ENCODE measurements around the gene PNISR.

Gene PNISR

GRCh38 chr6:99362678-99363268 is 62.3 kb downstream of the PNISR start:
- no peaks in the 10 kb centered on the region for H4K20me1 ChIP-seq (ENCODE audit: insufficient read depth, low read length)
- no peaks in the 10 kb centered on the region for H3K9me2 ChIP-seq (ENCODE audit: low read depth, low read length)
- H3K36me3 ChIP-seq (ENCODE audit: insufficient read depth, low read length): no peaks in the 10 kb centered on the region
- H2AFZ ChIP-seq (ENCODE audit: low read length): no peak overlapping the region
- no peaks in the 10 kb centered on the region for H3K4me1 ChIP-seq (ENCODE audit: insufficient read depth, low read length, severe bottlenecking)
- H3K9me3 ChIP-seq (ENCODE audit: low read length): no peaks in the 10 kb centered on the region
- no peaks in the 10 kb centered on the region for H3F3A ChIP-seq (ENCODE audit: insufficient read depth, low read length)
- H3K27me3 ChIP-seq (ENCODE audit: insufficient read depth, low read length): no peaks in the 10 kb centered on the region
- H3K79me2 ChIP-seq (ENCODE audit: insufficient read depth, low read length): no peaks in the 10 kb centered on the region
- H3K4me2 ChIP-seq (ENCODE audit: low read length): no peak overlapping the region
- no peak overlapping the region for H3K9ac ChIP-seq (ENCODE audit: low read length)
- H3K27ac ChIP-seq (ENCODE audit: low read depth, low read length, poor library complexity, severe bottlenecking): no peak overlapping the region
- no peak overlapping the region for H3K4me3 ChIP-seq (ENCODE audit: low read depth, low read length, poor library complexity, severe bottlenecking)
- TF ChIP-seq CTCF (IDR thresholded peaks at IDR 0.05; ENCODE audit: low read length): no peak
- TF ChIP-seq EZH2 (IDR thresholded peaks at IDR 0.05; ENCODE audit: borderline replicate concordance, low read length): no peak

GRCh38 chr6:99359800-99360199 is 65.3 kb downstream of the PNISR start:
- Histone ChIP-seq H3K79me2 (ENCODE audit: insufficient read depth, low read length) (no peaks in the 10 kb centered on the region), H3K27me3 (ENCODE audit: insufficient read depth, low read length) (no peaks in the 10 kb centered on the region), H3K9me2 (ENCODE audit: low read depth, low read length) (no peaks in the 10 kb centered on the region), H3K4me3 (ENCODE audit: low read depth, low read length, poor library complexity, severe bottlenecking) (no peak overlapping the region), H3F3A (ENCODE audit: insufficient read depth, low read length) (no peaks in the 10 kb centered on the region), H3K36me3 (ENCODE audit: insufficient read depth, low read length) (no peaks in the 10 kb centered on the region), H3K27ac (ENCODE audit: low read depth, low read length, poor library complexity, severe bottlenecking) (no peak overlapping the region), H3K9ac (ENCODE audit: low read length) (no peak overlapping the region), H3K9me3 (ENCODE audit: low read length) (no peaks in the 10 kb centered on the region), H2AFZ (ENCODE audit: low read length) (no peak overlapping the region), H3K4me1 (ENCODE audit: insufficient read depth, low read length, severe bottlenecking) (no peaks in the 10 kb centered on the region), H3K4me2 (ENCODE audit: low read length) (no peak overlapping the region), H4K20me1 (ENCODE audit: insufficient read depth, low read length) (no peaks in the 10 kb centered on the region)
- TF ChIP-seq EZH2 (IDR thresholded peaks at IDR 0.05; ENCODE audit: borderline replicate concordance, low read length) (no peak), CTCF (IDR thresholded peaks at IDR 0.05; ENCODE audit: low read length) (no peak)

GRCh38 chr6:99356641-99357040 is 68.5 kb downstream of the PNISR start:
- Histone ChIP-seq H3K9me2 (ENCODE audit: low read depth, low read length) (no peaks in the 10 kb centered on the region), H3K4me3 (ENCODE audit: low read depth, low read length, poor library complexity, severe bottlenecking) (no peak overlapping the region), H3K27me3 (ENCODE audit: insufficient read depth, low read length) (no peaks in the 10 kb centered on the region), H3K9ac (ENCODE audit: low read length) (no peak overlapping the region), H3K9me3 (ENCODE audit: low read length) (no peaks in the 10 kb centered on the region), H2AFZ (ENCODE audit: low read length) (no peak overlapping the region), H3K36me3 (ENCODE audit: insufficient read depth, low read length) (no peaks in the 10 kb centered on the region), H4K20me1 (ENCODE audit: insufficient read depth, low read length) (no peaks in the 10 kb centered on the region), H3K4me1 (ENCODE audit: insufficient read depth, low read length, severe bottlenecking) (no peaks in the 10 kb centered on the region), H3K4me2 (ENCODE audit: low read length) (no peak overlapping the region), H3K79me2 (ENCODE audit: insufficient read depth, low read length) (no peaks in the 10 kb centered on the region), H3F3A (ENCODE audit: insufficient read depth, low read length) (no peaks in the 10 kb centered on the region), H3K27ac (ENCODE audit: low read depth, low read length, poor library complexity, severe bottlenecking) (no peak overlapping the region)
- TF ChIP-seq EZH2 (IDR thresholded peaks at IDR 0.05; ENCODE audit: borderline replicate concordance, low read length): no peak
- TF ChIP-seq CTCF (IDR thresholded peaks at IDR 0.05; ENCODE audit: low read length): no peak

Measured in OCI-LY1 (cell line).